Epithelial cell of proximal tubule (primary cell): Measurements from ENCODE around the gene SURF2. TPM values are rescaled to one million over a fixed set of nuclear protein-coding genes. Genes with fewer than 3 reads are reported as not detected.
"Not testable (repeated sequence)": the region's sequence is repeated elsewhere in the genome, so short reads cannot be mapped to it uniquely, and the experiment has no call there.

Source experiments
- DNase-seq: peaks from one replicate; pipeline ENCODE4 v3.0.0-alpha.2; 2011; ENCODE audit warnings: low read depth
- H3K4me3 ChIP-seq: 2 replicates; pipeline ENCODE4 v1.5.1; 2011; ENCODE audit warnings: low read depth, mild to moderate bottlenecking, low read length
- total RNA-seq: library from RNA; depleted of rRNA; stranded (reverse); fragments of >200 nt; gene quantifications from 2 replicates; pipeline ENCODE4 v1.2.3, GENCODE V29; 2015
- TF ChIP-seq, protein P1 (sequence below): conservative IDR thresholded peaks from 2 replicates; pipeline ENCODE4 v1.5.1; 2012; ENCODE audit warnings: low read depth, mild to moderate bottlenecking, low read length

SURF2 gene
- total RNA-seq, 1 donor from 2014 or later, result 27.6 TPM

DNA sequence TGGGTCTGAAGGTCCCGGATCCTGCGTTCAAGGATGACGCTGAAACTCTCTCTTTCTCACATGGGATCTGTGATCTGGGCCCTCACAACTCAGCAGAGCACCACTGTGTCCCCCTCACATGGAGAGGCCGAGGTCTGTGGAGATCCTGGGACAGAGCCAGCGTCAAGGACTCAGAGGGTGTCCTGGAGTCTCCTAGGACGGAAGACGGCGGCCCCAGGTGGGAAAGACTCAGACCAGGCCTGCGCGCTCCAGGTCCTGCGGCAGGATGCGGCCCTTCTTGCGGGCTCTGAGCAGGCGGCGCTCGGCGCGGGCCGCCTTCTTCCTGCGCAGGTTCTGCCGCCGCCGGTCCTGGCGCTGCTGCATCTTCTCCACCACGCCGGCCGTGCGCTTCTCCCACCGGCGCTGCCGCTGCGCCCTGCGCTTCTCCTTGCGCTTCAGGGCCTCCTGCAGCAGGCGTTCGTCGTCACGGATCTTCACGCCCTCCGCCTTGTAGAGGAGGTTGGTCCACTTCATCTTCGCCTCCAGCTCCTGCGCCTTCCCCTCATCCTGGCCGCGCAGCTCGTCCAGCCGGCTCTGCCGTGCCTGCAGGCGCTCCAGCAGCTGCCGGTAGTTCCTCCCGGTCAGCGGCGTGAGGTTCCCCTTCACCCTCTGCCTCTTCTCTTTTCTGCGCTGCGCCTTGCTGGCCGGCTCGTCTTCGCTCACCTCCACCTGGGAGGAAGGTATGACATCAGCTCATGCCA, 24.5 kb upstream of the SURF2 start:
- DNase-seq, result no peak
- TF ChIP-seq, protein P1, sequence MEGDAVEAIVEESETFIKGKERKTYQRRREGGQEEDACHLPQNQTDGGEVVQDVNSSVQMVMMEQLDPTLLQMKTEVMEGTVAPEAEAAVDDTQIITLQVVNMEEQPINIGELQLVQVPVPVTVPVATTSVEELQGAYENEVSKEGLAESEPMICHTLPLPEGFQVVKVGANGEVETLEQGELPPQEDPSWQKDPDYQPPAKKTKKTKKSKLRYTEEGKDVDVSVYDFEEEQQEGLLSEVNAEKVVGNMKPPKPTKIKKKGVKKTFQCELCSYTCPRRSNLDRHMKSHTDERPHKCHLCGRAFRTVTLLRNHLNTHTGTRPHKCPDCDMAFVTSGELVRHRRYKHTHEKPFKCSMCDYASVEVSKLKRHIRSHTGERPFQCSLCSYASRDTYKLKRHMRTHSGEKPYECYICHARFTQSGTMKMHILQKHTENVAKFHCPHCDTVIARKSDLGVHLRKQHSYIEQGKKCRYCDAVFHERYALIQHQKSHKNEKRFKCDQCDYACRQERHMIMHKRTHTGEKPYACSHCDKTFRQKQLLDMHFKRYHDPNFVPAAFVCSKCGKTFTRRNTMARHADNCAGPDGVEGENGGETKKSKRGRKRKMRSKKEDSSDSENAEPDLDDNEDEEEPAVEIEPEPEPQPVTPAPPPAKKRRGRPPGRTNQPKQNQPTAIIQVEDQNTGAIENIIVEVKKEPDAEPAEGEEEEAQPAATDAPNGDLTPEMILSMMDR, result no peak

DNA sequence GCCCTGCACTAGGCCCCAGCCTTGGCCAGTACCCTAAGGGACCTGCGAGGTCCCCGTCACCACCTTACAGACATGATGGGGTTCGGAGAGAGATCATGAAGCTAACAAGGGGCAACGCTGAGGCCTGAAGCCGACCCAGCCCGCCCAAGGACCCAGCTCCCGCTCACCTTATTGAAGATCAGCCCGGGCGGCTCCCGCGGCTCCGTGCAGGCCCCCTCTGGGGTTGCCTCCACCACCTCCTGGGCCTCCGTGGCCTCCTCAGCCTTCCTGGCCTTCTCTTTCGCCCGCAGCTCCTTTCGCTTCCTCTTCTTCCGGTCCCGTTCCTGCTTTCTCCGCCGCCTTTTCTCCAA, 24.0 kb upstream of the SURF2 start:
- TF ChIP-seq, protein P1, result no peak
- H3K4me3 ChIP-seq, result no peak overlapping the region
- no peak for DNase-seq

More for the DNA sequence above, 24.5 kb upstream of the SURF2 start:
- H3K4me3 ChIP-seq, result no peak overlapping the region

DNA sequence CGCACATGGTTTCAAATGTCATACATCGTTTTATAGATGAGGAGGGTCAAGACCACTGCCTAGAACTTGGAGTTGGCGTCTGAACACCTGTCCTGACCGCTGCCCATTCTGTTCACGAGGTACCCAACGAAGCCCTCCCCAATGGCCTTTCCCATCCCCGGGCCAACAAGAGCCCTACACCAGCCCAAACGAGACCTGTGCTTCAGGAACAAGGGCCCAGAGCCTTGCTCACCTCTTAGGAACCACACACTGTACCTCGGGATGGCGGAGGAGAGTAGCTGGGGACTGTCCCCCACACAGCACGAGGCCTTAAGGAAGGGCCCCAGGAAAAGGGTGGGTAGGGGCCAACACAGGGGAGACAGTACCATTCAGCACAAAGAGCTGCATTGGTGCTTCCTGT, 23.3 kb upstream of the SURF2 start:
- TF ChIP-seq, protein P1, result no peak

DNA sequence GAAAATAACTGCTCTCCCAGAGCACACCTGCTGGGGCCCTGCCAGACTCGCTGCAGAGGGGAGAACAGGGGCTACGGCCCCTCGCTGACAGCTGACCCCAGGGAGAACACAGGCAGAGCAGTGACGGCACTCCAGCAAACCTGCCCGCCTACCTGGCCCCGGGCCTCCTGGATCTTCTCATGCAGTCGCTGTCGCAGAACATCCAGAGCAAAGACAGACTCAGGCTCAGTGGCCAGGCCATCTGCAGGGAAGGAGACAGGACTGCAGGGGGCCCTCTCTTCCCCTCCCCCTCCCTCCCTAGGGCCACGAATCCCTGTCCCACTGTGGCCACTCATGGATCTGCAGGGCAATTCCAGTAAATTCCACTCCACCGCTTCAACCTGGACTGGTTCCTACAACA, 22.8 kb upstream of the SURF2 start:
- DNase-seq, result no peak
- no peak overlapping the region for H3K4me3 ChIP-seq
- TF ChIP-seq, protein P1, result peak; percentile 23

More for the DNA sequence above, 23.3 kb upstream of the SURF2 start:
- no peak for DNase-seq
- H3K4me3 ChIP-seq, result no peak overlapping the region

DNA sequence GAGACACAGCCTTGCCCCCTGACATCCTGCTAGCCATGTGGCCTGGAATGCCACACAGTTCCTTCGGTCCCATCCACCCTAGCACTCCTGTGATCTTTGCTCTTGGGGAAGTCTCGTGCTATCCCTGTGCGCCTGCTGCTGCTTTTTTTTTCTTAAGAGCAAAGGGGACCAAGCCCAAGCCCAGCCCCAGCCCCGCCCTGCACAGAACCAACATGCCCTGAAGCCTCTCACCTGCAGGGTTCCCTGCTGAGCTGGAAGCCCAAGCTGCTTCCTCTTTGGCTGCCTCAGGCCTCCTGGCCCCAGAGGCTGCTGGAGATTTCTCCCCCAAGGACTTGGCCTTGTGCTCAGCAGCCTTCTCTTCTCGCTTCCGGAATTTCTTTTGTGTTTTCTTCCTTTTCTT, 22.2 kb upstream of the SURF2 start:
- TF ChIP-seq, protein P1, result no peak
- no peak for DNase-seq
- no peak overlapping the region for H3K4me3 ChIP-seq

DNA sequence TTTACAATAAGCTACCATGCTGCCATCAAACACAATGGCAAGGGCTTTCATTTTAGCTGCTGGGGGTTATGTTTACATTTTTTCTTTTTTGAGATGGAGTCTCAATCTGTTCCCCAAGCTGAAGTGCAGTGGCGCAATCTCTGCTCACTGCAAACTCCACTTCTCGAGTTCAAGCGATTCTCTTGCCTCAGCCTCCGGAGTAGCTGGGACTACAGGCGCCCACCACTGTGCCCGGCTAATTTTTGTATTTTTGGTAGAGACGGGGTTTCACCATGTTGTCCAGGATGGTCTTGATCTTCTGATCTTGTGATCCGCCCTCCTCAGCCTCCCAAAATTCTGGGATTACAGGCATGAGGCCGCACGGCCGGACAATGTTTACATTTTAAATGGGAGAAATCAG, 21.5 kb upstream of the SURF2 start:
- peak overlapping the region; percentile 98 for H3K4me3 ChIP-seq
- not testable (repeated sequence) for DNase-seq

DNA sequence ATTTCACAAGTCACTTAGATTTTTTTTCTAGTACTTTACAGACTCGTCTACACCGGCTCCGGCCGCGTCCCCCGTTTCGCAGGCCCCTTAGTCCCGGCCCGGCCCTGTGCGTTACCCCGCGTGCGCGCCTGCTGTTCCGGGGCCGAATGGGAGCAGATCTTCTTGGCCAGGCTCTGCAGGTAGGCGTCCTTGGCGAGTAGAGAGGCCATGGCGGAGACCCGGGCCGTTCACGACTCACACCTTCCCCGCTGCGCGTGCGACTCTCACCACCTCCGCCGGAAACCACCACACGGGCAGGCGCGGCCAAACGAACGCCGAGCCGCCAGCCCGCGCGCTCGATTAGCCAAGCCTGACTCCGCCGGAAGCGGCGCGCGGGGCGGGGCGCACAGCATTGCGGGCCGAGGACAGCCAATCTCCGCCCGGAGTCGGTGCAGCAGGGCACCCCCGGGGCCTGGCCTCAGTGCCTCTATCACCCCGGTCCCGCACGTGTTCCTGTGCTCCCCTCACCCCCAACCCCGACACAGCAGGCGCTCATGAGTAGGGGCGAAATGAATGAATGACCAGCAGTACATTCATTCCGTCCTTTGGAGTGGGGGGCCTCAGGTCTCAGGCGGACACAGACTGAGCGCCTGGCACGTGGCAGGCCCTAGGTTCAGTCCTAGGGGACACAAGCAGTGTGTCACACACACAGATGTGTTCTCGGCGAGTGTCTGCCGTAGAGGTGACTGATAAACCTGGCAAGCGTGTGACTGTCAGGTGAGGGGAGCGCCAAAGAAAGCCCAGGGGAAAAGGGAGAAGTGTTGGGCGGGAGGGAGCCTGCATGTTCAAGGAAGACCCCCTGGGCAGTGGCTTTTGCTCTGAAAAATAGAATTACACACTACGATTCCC, 20.2 kb upstream of the SURF2 start, which contains the start of gene SURF6:
SURF6 (minus strand) TSS at position 265 of the 888 bp plus-strand sequence; CDS start at position 209, 56 bp downstream.
- TF ChIP-seq, protein P1, result no peak
- H3K4me3 ChIP-seq, result peak within 1 kb of the TSS; percentile 98
- no peak for DNase-seq
